Heart left ventricle (tissue), 16 donors: Measurements from ENCODE around the gene LOXHD1. TPM values are rescaled to one million over a fixed set of nuclear protein-coding genes. Genes with fewer than 3 reads are reported as not detected.

ENCODE experiments used
- ATAC-seq, 4 donors: fragments of 200-7000 bp; cut with Tn5 transposase; one replicate each; pipeline ENCODE4 v1.9.1; 2020 to 2022; ENCODE audit warnings: moderate library complexity in 4 of 4, mild to moderate bottlenecking in 3 of 4, moderate number of reproducible peaks in 1 of 4
- DNase-seq, 5 donors: peaks; one replicate each; pipeline ENCODE4 v3.0.0-alpha.2; 2020
- H3K27ac ChIP-seq, 12 donors: fragments of 200-600 bp; sonication (generic) in 4 of 12; one replicate each; pipeline versions ENCODE4 v1.5.0 to v1.8.0; 2016 to 2022; ENCODE audit warnings: mild to moderate bottlenecking in 2 of 12
- H3K27me3 ChIP-seq, 9 donors: fragments of 200-600 bp; sonication (generic) in 2 of 9; one replicate each; pipeline versions ENCODE4 v1.5.1 to v1.8.0; 2016 to 2022; ENCODE audit warnings: mild to moderate bottlenecking in 3 of 9
- H3K36me3 ChIP-seq, 9 donors: fragments of 200-600 bp; sonication (generic) in 2 of 9; one replicate each; pipeline versions ENCODE4 v1.5.0 to v1.8.0; 2018 to 2022; ENCODE audit warnings: mild to moderate bottlenecking in 2 of 9
- H3K4me1 ChIP-seq, 12 donors: fragments of 200-600 bp; sonication (generic) in 4 of 12; one replicate each; pipeline versions ENCODE4 v1.5.0 to v1.8.0; 2016 to 2022; ENCODE audit warnings: mild to moderate bottlenecking in 3 of 12
- H3K4me3 ChIP-seq, 12 donors: fragments of 200-600 bp; sonication (generic) in 4 of 12; one replicate each; pipeline versions ENCODE4 v1.5.0 to v1.8.0; 2017 to 2022; ENCODE audit warnings: mild to moderate bottlenecking in 9 of 12, moderate library complexity in 4 of 12
- H3K9me3 ChIP-seq, 12 donors: fragments of 200-600 bp; sonication (generic) in 4 of 12; one replicate each; pipeline versions ENCODE4 v1.5.0 to v1.8.0; 2016 to 2022; ENCODE audit warnings: mild to moderate bottlenecking in 1 of 12
- POLR2A ChIP-seq, 2 donors: fragments of 450-650 bp; IDR thresholded peaks; one replicate each; pipeline ENCODE4 v1.6.1; 2017; ENCODE audit warnings: antibody characterized with exemption in 2 of 2, mild to moderate bottlenecking in 2 of 2, moderate library complexity in 2 of 2
- WGBS, 4 donors: extraction: QIAGEN DNeasy Blood & Tissue Kit in 2 of 4; methylation state at CpG; one replicate each; pipeline versions ENCODE4 v1.1.5 to v1.1.7; 2013 to 2018; 5-methylcytosine and 5-hydroxymethylcytosine counted together
- intact Hi-C, 10 donors: fragments of 100-400 bp; cut with DNase I; formaldehyde crosslinking; loops; one replicate each; pipeline versions ENCODE4 v1.11.1 to v1.14.2; 2022
- polyA plus RNA-seq, 2 donors: library from polyadenylated mRNA; stranded (reverse); fragments of 200-250 nt; gene quantifications; one replicate each; pipeline ENCODE4 v1.2.3, GENCODE V29; 2013
- total RNA-seq, 9 donors: library from RNA; depleted of rRNA in 2 of 9; stranded (reverse); fragments of >200 nt in 2 of 9; fragmentation: NEBNext Ultra II Directional in 3 of 9; extraction: Animal tissue kit (Norgen Biotek cat#: 25700) in 3 of 9; gene quantifications; one replicate each; pipeline versions ENCODE4 v1.1.0 to v1.2.4, GENCODE V29; 2016 to 2023
- TF ChIP-seq, protein P1 (sequence below), 12 donors: fragments of 200-600 bp; sonication (generic) in 4 of 12; IDR thresholded peaks; one replicate each; pipeline versions ENCODE4 v1.5.0 to v1.8.0; 2018 to 2022; ENCODE audit warnings: antibody characterized with exemption in 12 of 12, mild to moderate bottlenecking in 5 of 12
- donor health status: ischemic (EF 13 %, LVEDD 7.1; RV severe dilation, severe dysfunction).
- donor health status: healthy with polysubstance abuse.
- donor health status: DM: no; HTN: yes; CAD: no.
- donor health status: DM: no; HTN: no; CAD: no.
- donor health status: ischemic (EF 25% LVEDD 6.9; RV normal size, moderate dysfunction).
- donor health status: ischemic (EF 25% LVEDD 5.7; RV mildly dilated, moderate dysfunction).
- donor health status: healthy.
- donor health status: DM: yes; HTN: yes; CAD: no.
- donor health status: ischemic (EF 35%, LVEDD 5.7; RV mildly dilated, moderate dysfunction).
- donor health status: nonischemic (EF 11% LVEDD 7.7; RV severe dilation, severe dysfunction).
- donor health status: DM: yes; HTN: yes; CAD: no.
- donor health status: PGD.
- donor health status: ischemic (EF 29% LVEDD 5.4; RV normal size, mild dysfunction).
- donor health status: nonischemic (EF 23%, LVEDD 6.1; RV moderate dilation, normal function).

The LOXHD1 gene
- total and polyA plus RNA-seq, 11 donors: 0.19 to 1.9 (median 0.54) TPM

DNA sequence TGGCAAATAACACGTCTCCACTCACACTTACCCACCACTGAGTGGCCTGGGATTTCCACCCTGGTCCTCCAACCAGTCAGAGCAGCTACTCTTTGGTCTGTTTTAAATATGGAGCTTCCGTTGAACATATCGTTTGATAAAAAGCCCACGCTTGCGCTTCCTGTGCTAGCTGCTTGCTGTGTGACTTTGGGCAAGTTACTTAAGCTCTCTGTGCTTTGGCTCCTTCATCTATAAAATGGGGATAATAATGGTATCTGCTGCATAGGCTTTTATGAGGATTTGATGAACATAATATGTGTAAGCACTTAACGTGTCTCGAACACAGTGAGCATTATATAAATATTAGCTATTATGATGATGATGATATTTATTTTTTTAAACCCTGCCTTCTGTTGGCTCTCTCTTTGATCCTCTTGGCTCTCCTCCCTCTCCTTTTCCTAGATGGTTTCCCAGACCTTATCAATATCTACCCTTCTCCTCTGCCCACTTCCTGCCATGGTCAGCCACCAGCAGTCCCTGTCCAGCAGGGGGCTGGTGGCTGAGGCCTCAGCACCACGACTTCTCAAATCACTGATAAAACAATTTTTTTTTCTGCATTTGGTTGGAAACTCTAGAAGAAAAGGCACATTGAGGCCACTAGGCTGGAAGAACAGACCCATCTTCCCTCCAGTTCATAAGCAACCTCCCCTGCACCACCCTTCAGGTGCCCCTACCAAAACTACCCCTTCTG lies 191.9 kb downstream of the LOXHD1 start:
- Histone ChIP-seq H3K27ac (no peak overlapping the region), H3K4me3 (no peak overlapping the region), H3K4me1 (peaks cover 0 to 7% (median 0%) of the 10 kb centered on the region in 12 donors), H3K9me3 (no peaks in the 10 kb centered on the region), H3K36me3 (no peaks in the 10 kb centered on the region), H3K27me3 (no peaks in the 10 kb centered on the region)
- intact Hi-C loops: loop anchor here in 1 of 10 donors (5.0 kb wide), 1 partner anchor 52 kb away; no protein-coding TSS in a partner anchor
- ATAC-seq (no peak), DNase-seq (no peak)
- 74 to 87% (median 82%) methylated on average over 8 of the region's 8 CpGs for WGBS, 4 donors
- TF ChIP-seq, protein P1, sequence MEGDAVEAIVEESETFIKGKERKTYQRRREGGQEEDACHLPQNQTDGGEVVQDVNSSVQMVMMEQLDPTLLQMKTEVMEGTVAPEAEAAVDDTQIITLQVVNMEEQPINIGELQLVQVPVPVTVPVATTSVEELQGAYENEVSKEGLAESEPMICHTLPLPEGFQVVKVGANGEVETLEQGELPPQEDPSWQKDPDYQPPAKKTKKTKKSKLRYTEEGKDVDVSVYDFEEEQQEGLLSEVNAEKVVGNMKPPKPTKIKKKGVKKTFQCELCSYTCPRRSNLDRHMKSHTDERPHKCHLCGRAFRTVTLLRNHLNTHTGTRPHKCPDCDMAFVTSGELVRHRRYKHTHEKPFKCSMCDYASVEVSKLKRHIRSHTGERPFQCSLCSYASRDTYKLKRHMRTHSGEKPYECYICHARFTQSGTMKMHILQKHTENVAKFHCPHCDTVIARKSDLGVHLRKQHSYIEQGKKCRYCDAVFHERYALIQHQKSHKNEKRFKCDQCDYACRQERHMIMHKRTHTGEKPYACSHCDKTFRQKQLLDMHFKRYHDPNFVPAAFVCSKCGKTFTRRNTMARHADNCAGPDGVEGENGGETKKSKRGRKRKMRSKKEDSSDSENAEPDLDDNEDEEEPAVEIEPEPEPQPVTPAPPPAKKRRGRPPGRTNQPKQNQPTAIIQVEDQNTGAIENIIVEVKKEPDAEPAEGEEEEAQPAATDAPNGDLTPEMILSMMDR (IDR thresholded peaks at IDR 0.05): peak in 2 of 12 donors; percentile 9 to 11
- TF ChIP-seq POLR2A (IDR thresholded peaks at IDR 0.05): no peak

DNA sequence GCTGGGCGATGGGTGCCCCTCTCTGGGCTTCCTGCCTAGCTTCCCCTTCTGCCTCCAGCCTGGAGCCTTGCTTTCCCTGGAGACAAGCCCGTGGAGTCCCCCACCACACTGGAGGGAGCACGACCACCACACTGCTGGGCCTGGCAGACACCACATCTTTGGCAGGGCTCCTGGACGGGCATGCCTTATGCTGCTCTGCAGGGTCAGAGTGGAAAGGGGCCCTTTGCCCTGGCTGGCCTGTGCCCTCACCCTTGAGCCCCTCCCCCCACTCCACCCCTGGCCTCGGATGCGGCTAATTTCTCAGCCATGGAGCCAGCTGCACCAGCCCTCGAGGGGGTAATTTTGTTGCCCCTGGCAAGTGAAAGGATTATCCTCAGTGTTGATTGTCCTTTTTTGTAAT lies 194.5 kb downstream of the LOXHD1 start:
- Histone ChIP-seq H3K27ac (no peak overlapping the region), H3K4me1 (peaks cover 0 to 7% (median 0%) of the 10 kb centered on the region in 12 donors), H3K36me3 (no peaks in the 10 kb centered on the region), H3K27me3 (no peaks in the 10 kb centered on the region), H3K9me3 (no peaks in the 10 kb centered on the region), H3K4me3 (no peak overlapping the region)
- 53 to 66% (median 60%) methylated on average over 4 to 7 of the region's 7 CpGs for WGBS, 4 donors
- ATAC-seq (peak in 1 of 4 donors; percentile 20), DNase-seq (no peak)
- intact Hi-C loops: loop anchor here in 1 of 10 donors (5.0 kb wide), 1 partner anchor 55 kb away; no protein-coding TSS in a partner anchor
- TF ChIP-seq POLR2A (IDR thresholded peaks at IDR 0.05): no peak
- TF ChIP-seq, protein P1 (IDR thresholded peaks at IDR 0.05): no peak

DNA sequence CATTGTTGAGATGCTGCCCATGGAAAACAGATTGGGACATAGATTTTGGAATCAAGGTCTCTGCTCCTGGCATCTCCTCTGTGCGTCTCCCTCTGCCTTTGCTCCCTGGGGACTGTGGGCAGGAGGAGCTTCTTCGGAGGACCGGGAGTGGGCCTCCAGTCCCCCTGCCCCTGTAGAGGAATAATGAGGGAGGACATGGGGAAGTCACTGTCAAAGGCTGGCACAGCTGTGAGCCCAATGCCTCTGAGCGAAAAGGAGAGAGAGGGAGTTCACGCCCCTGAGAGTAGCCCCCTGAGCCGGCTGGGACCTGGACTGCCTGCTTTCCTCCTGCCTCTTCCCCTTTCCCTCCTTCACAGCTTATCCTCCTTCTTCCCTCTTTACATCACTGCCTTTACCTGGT lies 195.0 kb downstream of the LOXHD1 start:
- intact Hi-C loops: loop anchor here in 1 of 10 donors (5.0 kb wide), 1 partner anchor 55 kb away; no protein-coding TSS in a partner anchor
- no peaks in the 10 kb centered on the region for H3K36me3 ChIP-seq
- H3K27me3 ChIP-seq: no peaks in the 10 kb centered on the region
- WGBS, 4 donors: 71 to 83% (median 77%) methylated on average over 6 of the region's 6 CpGs
- H3K4me3 ChIP-seq: no peak overlapping the region
- no peaks in the 10 kb centered on the region for H3K9me3 ChIP-seq
- DNase-seq (no peak), ATAC-seq (peak in 1 of 4 donors; percentile 10)
- TF ChIP-seq POLR2A (IDR thresholded peaks at IDR 0.05): no peak
- TF ChIP-seq, protein P1 (IDR thresholded peaks at IDR 0.05): no peak
- peaks cover 0 to 7% (median 0%) of the 10 kb centered on the region in 12 donors for H3K4me1 ChIP-seq
- no peak overlapping the region for H3K27ac ChIP-seq

DNA sequence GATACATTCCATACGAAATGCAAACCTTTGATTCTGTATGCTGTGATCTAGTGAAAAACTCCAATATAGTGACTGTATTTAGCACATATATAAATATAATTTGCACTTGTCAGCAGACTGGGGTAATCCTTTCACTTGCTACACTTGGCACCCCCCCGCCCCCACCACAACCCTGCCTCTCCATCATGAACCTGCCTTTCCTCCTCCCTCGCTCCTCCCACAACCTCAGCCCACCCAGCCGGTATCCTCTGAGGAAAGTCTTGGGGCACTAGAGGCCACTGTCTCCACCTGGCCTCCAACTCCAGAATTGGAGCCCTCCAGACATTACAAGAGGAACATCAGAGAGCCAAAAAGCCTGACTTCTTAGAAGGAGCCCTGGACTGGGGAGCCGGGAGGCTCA lies 196.3 kb downstream of the LOXHD1 start:
- no peak for DNase-seq
- TF ChIP-seq POLR2A (IDR thresholded peaks at IDR 0.05): no peak
- TF ChIP-seq, protein P1 (IDR thresholded peaks at IDR 0.05): no peak

More for the DNA sequence above, 196.3 kb downstream of the LOXHD1 start:
- no peak overlapping the region for H3K4me3 ChIP-seq
- WGBS, 4 donors: 91 to 95% (median 93%) methylated on average over 5 of the region's 5 CpGs
- H3K4me1 ChIP-seq: peaks cover 0 to 2% (median 0%) of the 10 kb centered on the region in 12 donors
- no peaks in the 10 kb centered on the region for H3K27me3 ChIP-seq
- intact Hi-C loops: loop anchor here in 1 of 10 donors (5.0 kb wide), 1 partner anchor 57 kb away; no protein-coding TSS in a partner anchor
- ATAC-seq: no peak
- no peaks in the 10 kb centered on the region for H3K9me3 ChIP-seq
- no peak overlapping the region for H3K27ac ChIP-seq
- peaks cover 0 to 3% (median 0%) of the 10 kb centered on the region in 9 donors for H3K36me3 ChIP-seq
